Gastroesophageal sphincter (tissue), 3 donors: ENCODE measurements around the gene MED10.

Experiments used
- CTCF ChIP-seq, 4 experiments: fragments of 200-600 bp in 2 of 4; fragments of 450-650 bp in 2 of 4; sonication (generic) in 1 of 4; IDR thresholded peaks; one replicate each; pipeline ENCODE4 v1.5.1; 2017 to 2019; ENCODE audit warnings: antibody characterized with exemption in 4 of 4, mild to moderate bottlenecking in 2 of 4, moderate library complexity in 2 of 4
- POLR2A ChIP-seq, 2 donors: fragments of 450-650 bp; IDR thresholded peaks; one replicate each; pipeline ENCODE4 v1.6.1; 2017; ENCODE audit warnings: antibody characterized with exemption in 2 of 2, mild to moderate bottlenecking in 2 of 2, moderate library complexity in 1 of 2

GRCh38 chr5:6401410-6401809 is 23.1 kb upstream of the MED10 start:
- no peak for TF ChIP-seq CTCF (IDR thresholded peaks at IDR 0.05)
- TF ChIP-seq POLR2A (IDR thresholded peaks at IDR 0.05) = no peak
